T-helper 2 cell (primary cell): ENCODE results near the gene RELCH.

Experiments
- DNase-seq, 5 experiments: peaks; one replicate each; pipeline versions ENCODE4 v3.0.0 to v3.0.0-alpha.2; 2012 to 2022

The RELCH gene

GRCh38 chr18:62340996-62341395 is 153.9 kb downstream of the RELCH start:
- DNase-seq = peak in 1 of 5 experiments; percentile 84

GRCh38 chr18:62341473-62341872 is 154.4 kb downstream of the RELCH start:
- peak in 1 of 5 experiments; percentile 75 for DNase-seq

- peak in 1 of 5 experiments; percentile 69 for DNase-seq
Observed at GRCh38 chr18:62342884-62343283, 155.8 kb downstream of the RELCH start.

- no peak for DNase-seq
Observed at GRCh38 chr18:62343316-62343715, 156.3 kb downstream of the RELCH start.

- DNase-seq = no peak
Observed at GRCh38 chr18:62345909-62346308, 158.9 kb downstream of the RELCH start.

GRCh38 chr18:62346333-62347088 is 159.5 kb downstream of the RELCH start:
- DNase-seq = no peak

GRCh38 chr18:62347089-62347506 is 160.0 kb downstream of the RELCH start:
- DNase-seq = peak in 2 of 5 experiments; percentile 38 to 94

- no peak for DNase-seq
Observed at GRCh38 chr18:62348474-62348873, 161.4 kb downstream of the RELCH start.

GRCh38 chr18:62353170-62353569 is 166.1 kb downstream of the RELCH start:
- no peak for DNase-seq

GRCh38 chr18:62354151-62354550 is 167.1 kb downstream of the RELCH start:
- DNase-seq = no peak

GRCh38 chr18:62357079-62357719 is 170.1 kb downstream of the RELCH start:
- DNase-seq = peak in 1 of 5 experiments; percentile 48
